Activated CD8-positive, alpha-beta memory T cell treated with anti-CD3 and anti-CD28 coated beads, Interleukin-2, amount 10 ng/mL, durations not matched to agents 7 days and 5 days (primary cell): ENCODE measurements around the gene GSC2. TPM values are rescaled to one million over a fixed set of nuclear protein-coding genes. Genes with fewer than 3 reads are reported as not detected.

Experiments used
- ATAC-seq: fragments of 150-1000 bp; cut with Tn5 transposase; one replicate; pipeline ENCODE4 v1.10.0; 2021; ENCODE audit warnings: moderate library complexity
- CTCF ChIA-PET: fragments of 350-600 bp; sonication (Branson Sonifier 250); formaldehyde crosslinking; loops from one replicate; lab custom pipeline; 2021; ENCODE audit warnings: antibody characterized with exemption; lab: Charles Lee
- DNase-seq: peaks from one replicate; pipeline ENCODE4 v3.0.0-alpha.2; 2020
- H3K27ac Mint-ChIP-seq: one replicate; pipeline ENCODE4 v1.8.0; 2021; ENCODE audit warnings: mild to moderate bottlenecking, mixed read lengths
- H3K27me3 Mint-ChIP-seq: one replicate; pipeline ENCODE4 v1.8.0; 2021; ENCODE audit warnings: mixed read lengths
- H3K36me3 Mint-ChIP-seq: one replicate; pipeline ENCODE4 v1.8.0; 2021; ENCODE audit warnings: mild to moderate bottlenecking, mixed read lengths
- H3K4me1 Mint-ChIP-seq: one replicate; pipeline ENCODE4 v1.8.0; 2021; ENCODE audit warnings: mixed read lengths
- H3K4me3 Mint-ChIP-seq: one replicate; pipeline ENCODE4 v1.8.0; 2021; ENCODE audit warnings: mild to moderate bottlenecking, moderate library complexity, mixed read lengths
- H3K9me3 Mint-ChIP-seq: one replicate; pipeline ENCODE4 v1.8.0; 2022; ENCODE audit warnings: low read depth, mixed read lengths
- total RNA-seq, 2 experiments: library from RNA; stranded (reverse); gene quantifications; one replicate each; pipeline ENCODE4 v1.2.3, GENCODE V29; 2021

The GSC2 gene
- total RNA-seq, 2 experiments from 2014 or later, result not detected

GRCh38 chr22:19110064-19110458 lies 40.0 kb downstream of the GSC2 start:
- Mint-ChIP-seq H3K4me1 (peaks cover 56% of the 10 kb centered on the region), H3K27ac (peak overlapping the region; percentile 82), H3K9me3 (no peaks in the 10 kb centered on the region), H3K27me3 (no peaks in the 10 kb centered on the region), H3K36me3 (peaks cover 3% of the 10 kb centered on the region), H3K4me3 (peak overlapping the region; percentile 68)
- ATAC-seq, result no peak
- CTCF ChIA-PET, result interaction anchor here (0.9 to 1.4 kb wide), 3 partner anchors 35 to 469 kb away, joined by 3 to 4 read pairs (median 3); no protein-coding TSS in a partner anchor
- DNase-seq, result no peak

DNA sequence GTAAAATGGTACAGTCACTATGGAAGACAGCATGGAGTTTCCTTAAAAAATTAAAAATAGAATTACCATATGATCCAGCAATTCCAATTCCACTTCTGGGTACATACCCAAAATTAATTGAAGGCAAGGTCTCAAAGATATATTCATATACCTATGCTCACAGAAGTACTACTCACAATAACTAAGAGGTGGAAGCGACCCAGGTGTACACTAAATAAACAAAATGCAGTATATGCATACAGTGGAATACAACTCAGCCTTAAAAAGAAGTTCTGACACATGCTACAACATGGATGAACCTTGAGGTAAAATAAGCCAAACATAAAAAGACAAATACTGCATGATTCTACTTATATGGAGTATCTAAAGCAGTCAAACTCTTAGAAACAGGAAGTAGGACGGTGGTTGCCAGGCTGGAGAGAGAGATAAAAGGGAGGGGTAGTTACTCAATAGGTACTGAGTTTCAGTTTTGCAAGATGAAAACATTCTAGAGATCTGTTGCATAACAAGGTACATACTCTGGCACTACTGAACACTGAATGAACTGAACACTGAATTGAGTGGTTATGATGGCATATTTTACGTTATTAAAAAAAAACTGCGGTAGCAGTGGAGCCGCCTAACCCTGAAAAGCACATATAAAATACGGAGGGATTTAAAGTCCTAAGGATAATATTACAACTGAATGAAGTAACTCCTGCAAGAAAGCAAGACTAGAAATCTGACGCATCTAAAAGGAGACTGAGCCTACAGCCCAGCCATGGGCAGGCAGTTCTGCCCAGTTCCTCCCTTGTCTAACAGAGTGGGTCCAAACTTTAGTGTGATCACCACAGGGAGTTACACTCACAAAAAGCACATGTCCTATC lies 40.7 kb downstream of the GSC2 start:
- DNase-seq (peak; percentile 80), ATAC-seq (peak; percentile 94)
- peak overlapping the region; percentile 68 for H3K4me3 Mint-ChIP-seq
- peaks cover 3% of the 10 kb centered on the region for H3K36me3 Mint-ChIP-seq
- peak overlapping the region; percentile 82 for H3K27ac Mint-ChIP-seq
- CTCF ChIA-PET, result interaction anchor here (0.9 to 1.4 kb wide), 3 partner anchors 35 to 469 kb away, joined by 3 to 4 read pairs (median 3); no protein-coding TSS in a partner anchor
- H3K27me3 Mint-ChIP-seq, result no peaks in the 10 kb centered on the region
- H3K4me1 Mint-ChIP-seq, result peaks cover 51% of the 10 kb centered on the region
- H3K9me3 Mint-ChIP-seq, result no peaks in the 10 kb centered on the region

DNA sequence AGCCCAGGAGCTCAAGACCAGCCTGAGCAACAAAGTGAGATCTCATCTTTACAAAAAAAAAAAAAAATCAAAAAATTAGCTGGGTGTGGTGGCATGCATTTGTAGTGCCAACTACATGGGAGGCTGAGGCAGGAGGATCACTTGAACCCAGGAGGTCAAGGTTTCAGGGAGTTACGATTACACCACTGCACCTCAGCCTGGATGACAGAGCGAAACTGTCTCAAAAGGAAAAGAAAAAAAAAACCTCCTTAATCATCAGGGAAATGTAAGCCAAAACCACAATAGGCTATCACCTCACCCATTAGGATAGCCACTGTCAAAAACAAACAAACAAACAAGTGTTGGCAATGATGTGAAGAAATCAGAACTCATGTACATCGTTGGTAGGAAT lies 41.3 kb downstream of the GSC2 start:
- H3K36me3 Mint-ChIP-seq, result peaks cover 4% of the 10 kb centered on the region
- H3K9me3 Mint-ChIP-seq, result no peaks in the 10 kb centered on the region
- no peaks in the 10 kb centered on the region for H3K27me3 Mint-ChIP-seq
- peaks cover 51% of the 10 kb centered on the region for H3K4me1 Mint-ChIP-seq
- CTCF ChIA-PET, result no interaction called here
- no peak for ATAC-seq
- no peak for DNase-seq
- H3K27ac Mint-ChIP-seq, result peak overlapping the region; percentile 82
- no peak overlapping the region for H3K4me3 Mint-ChIP-seq

- no peak overlapping the region for H3K27ac Mint-ChIP-seq
Measured at GRCh38 chr22:19107730-19108074, 42.4 kb downstream of the GSC2 start.

GRCh38 chr22:19106886-19107729 lies 43.0 kb downstream of the GSC2 start:
- Mint-ChIP-seq H3K9me3 (no peaks in the 10 kb centered on the region), H3K27me3 (no peaks in the 10 kb centered on the region), H3K4me1 (peaks cover 46% of the 10 kb centered on the region), H3K27ac (peak overlapping the region; percentile 33), H3K4me3 (no peak overlapping the region), H3K36me3 (peaks cover 5% of the 10 kb centered on the region)
- ATAC-seq (no peak), DNase-seq (no peak)
- CTCF ChIA-PET, result no interaction called here

More at GRCh38 chr22:19107730-19108074, 42.4 kb downstream of the GSC2 start:
- Mint-ChIP-seq H3K4me3 (no peak overlapping the region), H3K36me3 (peaks cover 5% of the 10 kb centered on the region), H3K4me1 (peaks cover 48% of the 10 kb centered on the region), H3K27me3 (no peaks in the 10 kb centered on the region), H3K9me3 (no peaks in the 10 kb centered on the region)
- CTCF ChIA-PET, result no interaction called here
- ATAC-seq, result no peak
- no peak for DNase-seq

GRCh38 chr22:19105867-19106802 lies 44.0 kb downstream of the GSC2 start:
- Mint-ChIP-seq H3K4me3 (no peak overlapping the region), H3K36me3 (peaks cover 9% of the 10 kb centered on the region), H3K27ac (peak overlapping the region; percentile 65), H3K9me3 (no peaks in the 10 kb centered on the region), H3K4me1 (peaks cover 42% of the 10 kb centered on the region), H3K27me3 (no peaks in the 10 kb centered on the region)
- DNase-seq, result peak; percentile 54
- peak; percentile 41 for ATAC-seq
- CTCF ChIA-PET, result interaction anchor here (1.7 kb wide), 1 partner anchor 38 kb away, joined by 3 read pairs; the partner anchor contains the start of gene ESS2

DNA sequence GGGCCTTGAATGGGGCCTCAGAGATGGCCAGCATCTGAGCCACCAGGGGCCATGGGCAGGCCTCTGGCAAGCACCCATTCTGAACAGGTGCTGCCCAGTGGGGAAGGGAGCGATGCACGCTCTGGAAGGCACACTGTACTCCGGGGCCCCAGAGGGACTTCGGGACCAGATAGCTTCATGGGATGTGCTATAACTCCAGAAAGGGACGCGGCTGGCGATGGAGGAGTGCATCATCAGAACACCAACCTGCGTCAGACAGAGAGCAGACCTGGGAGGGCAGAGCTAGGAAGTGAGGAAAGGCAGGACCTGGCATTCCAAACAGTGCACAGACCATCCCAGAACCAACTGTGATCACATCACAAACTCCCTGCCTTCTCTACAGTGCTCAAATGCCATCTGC lies 44.6 kb downstream of the GSC2 start:
- CTCF ChIA-PET, result interaction anchor here (1.7 kb wide), 1 partner anchor 39 kb away, joined by 3 read pairs; the partner anchor contains the start of gene ESS2
- Mint-ChIP-seq H3K27ac (no peak overlapping the region), H3K27me3 (no peaks in the 10 kb centered on the region), H3K9me3 (no peaks in the 10 kb centered on the region), H3K4me1 (peaks cover 38% of the 10 kb centered on the region), H3K36me3 (peaks cover 10% of the 10 kb centered on the region), H3K4me3 (no peak overlapping the region)
- DNase-seq, result no peak
- ATAC-seq, result no peak

DNA sequence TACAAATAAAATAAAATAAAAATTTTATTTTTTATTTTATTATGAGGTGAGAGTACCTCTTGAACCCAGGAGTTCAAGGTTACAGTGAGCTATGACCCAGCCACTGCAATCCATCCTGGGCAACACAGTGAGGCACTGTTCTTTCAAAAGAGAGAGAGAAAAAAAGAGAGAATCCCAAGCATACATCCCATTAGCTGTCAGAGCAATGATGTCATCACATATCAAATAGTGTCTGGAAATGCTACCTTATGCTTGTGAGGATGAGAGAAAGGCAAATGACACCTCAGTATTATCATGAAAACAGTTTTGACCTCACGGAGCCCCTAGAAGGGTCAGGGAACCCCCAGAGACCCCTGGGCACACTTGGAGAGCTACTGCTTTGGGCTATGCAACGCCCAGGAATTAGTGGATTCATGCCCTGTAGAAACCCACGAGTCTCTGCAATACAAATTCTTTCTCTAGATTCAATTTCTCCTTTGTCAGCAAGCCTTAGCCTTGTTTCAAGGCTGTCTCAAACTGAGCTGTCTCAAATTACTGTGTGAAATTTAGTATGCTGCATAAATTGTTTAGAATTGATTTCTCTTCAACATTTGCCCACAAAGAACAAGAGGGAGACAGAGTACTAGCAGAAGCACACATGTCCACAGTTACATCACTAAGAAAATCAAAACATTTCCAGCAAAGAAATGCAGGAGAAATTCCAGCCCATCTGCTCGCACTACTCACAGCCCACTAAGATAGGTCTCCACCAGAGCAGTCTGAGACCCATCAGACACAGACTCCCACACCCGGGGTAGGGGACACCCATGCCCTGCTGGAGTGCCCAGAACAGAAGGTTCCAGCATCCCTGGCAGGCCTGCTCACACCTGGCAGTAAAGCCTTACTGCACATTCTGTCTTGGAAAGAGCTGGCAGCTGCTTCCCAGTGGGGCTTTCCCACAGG lies 45.9 kb downstream of the GSC2 start:
- Mint-ChIP-seq H3K36me3 (peaks cover 12% of the 10 kb centered on the region), H3K27me3 (no peaks in the 10 kb centered on the region), H3K4me3 (no peak overlapping the region), H3K4me1 (peaks cover 28% of the 10 kb centered on the region), H3K27ac (no peak overlapping the region), H3K9me3 (no peaks in the 10 kb centered on the region)
- CTCF ChIA-PET, result interaction anchor here (1.7 kb wide), 1 partner anchor 40 kb away, joined by 3 read pairs; the partner anchor contains the start of gene ESS2
- ATAC-seq (no peak), DNase-seq (no peak)

DNA sequence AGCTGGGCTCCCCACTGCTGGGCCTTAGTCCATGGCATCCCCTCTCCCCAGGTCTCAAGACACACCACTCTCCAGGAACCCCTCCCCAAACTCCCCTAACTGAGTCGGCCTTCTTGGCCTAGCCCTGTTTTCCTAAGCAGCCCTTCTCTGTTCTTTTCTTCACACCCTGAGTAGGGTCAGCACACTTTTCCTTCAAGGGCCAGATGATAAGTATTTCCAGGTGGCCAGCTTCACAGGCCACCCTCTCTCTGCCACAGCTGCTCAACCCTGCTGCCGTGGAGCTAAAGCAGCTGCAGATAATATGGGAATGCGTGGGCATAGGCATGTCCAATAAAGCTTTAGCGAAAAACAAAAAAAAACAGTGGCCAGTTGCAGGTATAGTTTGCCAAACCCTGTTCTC lies 51.9 kb downstream of the GSC2 start:
- Mint-ChIP-seq H3K36me3 (peaks cover 11% of the 10 kb centered on the region), H3K4me3 (no peak overlapping the region), H3K27me3 (no peaks in the 10 kb centered on the region), H3K9me3 (no peaks in the 10 kb centered on the region), H3K27ac (no peak overlapping the region), H3K4me1 (peaks cover 4% of the 10 kb centered on the region)
- CTCF ChIA-PET, result interaction anchor here (1.2 kb wide), 1 partner anchor 17 kb away, joined by 3 read pairs; no protein-coding TSS in a partner anchor
- DNase-seq, result no peak
- ATAC-seq, result no peak

- Mint-ChIP-seq H3K4me3 (no peak overlapping the region), H3K4me1 (peaks cover 5% of the 10 kb centered on the region), H3K36me3 (peaks cover 9% of the 10 kb centered on the region), H3K9me3 (no peaks in the 10 kb centered on the region), H3K27ac (no peak overlapping the region), H3K27me3 (no peaks in the 10 kb centered on the region)
- CTCF ChIA-PET, result interaction anchor here (1.1 to 1.2 kb wide), 2 partner anchors 18 to 47 kb away, joined by 3 read pairs; partner anchors contain the start of gene ESS2
- DNase-seq (no peak), ATAC-seq (no peak)
Measured at GRCh38 chr22:19097518-19097917, 52.6 kb downstream of the GSC2 start.
